ENCODE measurements around the gene NFKBIL1.
"Not testable (repeated sequence)": the region's sequence is repeated elsewhere in the genome, so short reads cannot be mapped to it uniquely, and the experiment has no call there.

NFKBIL1 gene

GRCh38 chr6:31580807-31581433 lies 33.5 kb downstream of the NFKBIL1 start:
- no peak for DNase-seq (ENCODE audit: low read depth)

GRCh38 chr6:31581434-31582229 lies 34.2 kb downstream of the NFKBIL1 start:
- DNase-seq (ENCODE audit: low read depth), result no peak

GRCh38 chr6:31582230-31582643 lies 34.8 kb downstream of the NFKBIL1 start, which contains the start of gene LTB:
LTB (minus strand) TSS chr6:31582424; CDS start chr6:31582417, 7 bp downstream.
- no peak for DNase-seq (ENCODE audit: low read depth)

- no peak for DNase-seq (ENCODE audit: low read depth)
Observed at GRCh38 chr6:31585491-31585890, 38.1 kb downstream of the NFKBIL1 start.

GRCh38 chr6:31586008-31586407 lies 38.6 kb downstream of the NFKBIL1 start, which contains the start of gene LST1:
LST1 (plus strand) TSS chr6:31586277; CDS start chr6:31587300, 1,023 bp downstream.
- no peak for DNase-seq (ENCODE audit: low read depth)

GRCh38 chr6:31586599-31587281 lies 39.3 kb downstream of the NFKBIL1 start:
- DNase-seq (ENCODE audit: low read depth), result no peak

- no peak for DNase-seq (ENCODE audit: low read depth)
Observed at GRCh38 chr6:31587791-31588777, 40.7 kb downstream of the NFKBIL1 start.

- no peak for DNase-seq (ENCODE audit: low read depth)
Observed at GRCh38 chr6:31588871-31589650, 41.7 kb downstream of the NFKBIL1 start.

GRCh38 chr6:31590691-31591090 lies 43.3 kb downstream of the NFKBIL1 start:
- not testable (repeated sequence) for DNase-seq (ENCODE audit: low read depth)

- no peak for DNase-seq (ENCODE audit: low read depth)
Observed at GRCh38 chr6:31592396-31592771, 45.0 kb downstream of the NFKBIL1 start.

- no peak for DNase-seq (ENCODE audit: low read depth)
Observed at GRCh38 chr6:31597006-31597405, 49.6 kb downstream of the NFKBIL1 start.

GRCh38 chr6:31607317-31607716 lies 59.9 kb downstream of the NFKBIL1 start:
- no peak for DNase-seq (ENCODE audit: low read depth)
